Caki2 (cell line): ENCODE data around the gene STUM. TPM values are rescaled to one million over a fixed set of nuclear protein-coding genes. Genes with fewer than 3 reads are reported as not detected.

Experiments
- DNase-seq: peaks from one replicate; pipeline ENCODE4 v3.0.0-alpha.2; 2015; ENCODE audit warnings: low read depth
- in situ Hi-C: cut with HindIII; loops from 2 replicates; pipeline ENCODE4 v1.10.0; 2016; ENCODE audit warnings: low sequenced_read_pairs, low pct_unique_long_range_greater_than_20kb, mixed read lengths
- total RNA-seq: library from RNA; depleted of rRNA; stranded (reverse); fragments of >200 nt; shearing (Covaris generic); gene quantifications from 2 replicates; pipeline ENCODE4 v1.2.3, GENCODE V29; 2014; ENCODE audit warnings: low replicate concordance

The STUM gene
- total RNA-seq, 1 experiment from 2014 or later: not detected

- in situ Hi-C loops: no loop called here
- DNase-seq: no peak
Observed at GRCh38 chr1:226575436-226575720, 26.8 kb downstream of the STUM start.

DNA sequence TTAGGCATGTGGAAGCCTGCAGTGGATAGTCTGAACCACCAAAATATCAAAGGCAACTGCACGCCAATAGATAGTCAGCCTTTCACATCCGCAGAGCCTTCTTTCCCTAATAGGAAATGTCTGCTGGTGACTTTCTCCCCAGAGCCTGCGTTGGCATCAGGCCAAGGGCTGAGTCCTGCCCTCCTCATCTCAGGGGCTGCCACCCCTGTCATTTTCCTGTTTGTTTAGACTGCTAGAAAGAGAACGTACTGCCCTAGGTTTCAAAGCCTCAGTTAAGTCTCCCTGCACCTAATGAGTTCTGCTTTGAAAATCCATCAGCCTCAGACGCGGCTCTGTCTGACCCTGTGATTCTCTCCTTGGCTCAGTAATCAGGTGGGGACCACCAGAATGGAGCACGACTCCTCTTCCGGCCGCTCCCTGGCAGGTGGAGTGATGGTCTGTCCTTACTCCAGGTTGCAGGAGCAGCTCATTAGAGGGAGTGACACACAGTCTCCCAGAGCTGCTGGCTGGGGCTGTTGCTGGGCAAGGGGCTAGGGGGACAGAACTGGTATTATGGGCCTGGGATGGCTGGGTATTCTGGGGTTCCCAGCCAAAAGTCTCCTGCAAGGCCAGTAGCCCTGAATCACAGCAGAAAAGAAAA is 27.3 kb downstream of the STUM start:
- no peak for DNase-seq
- in situ Hi-C loops: no loop called here

DNA sequence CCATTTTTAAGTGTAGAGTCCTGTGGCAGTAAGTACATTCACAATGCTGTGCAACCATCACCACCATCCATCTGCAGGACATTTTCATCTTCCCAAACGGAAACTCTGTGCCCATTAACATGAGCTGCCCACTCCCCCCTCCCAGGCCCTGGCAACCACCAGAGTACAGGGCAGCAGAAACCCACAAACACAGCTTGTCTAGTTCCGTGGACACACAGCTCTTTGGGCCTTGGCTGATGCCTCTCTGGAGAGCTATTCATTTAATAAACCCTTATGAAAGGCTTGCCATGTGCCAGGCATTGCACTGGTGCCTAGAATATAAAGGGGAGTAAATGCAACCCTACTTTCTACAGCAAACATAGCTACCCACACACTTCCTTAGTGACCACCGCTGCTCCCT is 28.0 kb downstream of the STUM start:
- in situ Hi-C loops: no loop called here
- DNase-seq: no peak

DNA sequence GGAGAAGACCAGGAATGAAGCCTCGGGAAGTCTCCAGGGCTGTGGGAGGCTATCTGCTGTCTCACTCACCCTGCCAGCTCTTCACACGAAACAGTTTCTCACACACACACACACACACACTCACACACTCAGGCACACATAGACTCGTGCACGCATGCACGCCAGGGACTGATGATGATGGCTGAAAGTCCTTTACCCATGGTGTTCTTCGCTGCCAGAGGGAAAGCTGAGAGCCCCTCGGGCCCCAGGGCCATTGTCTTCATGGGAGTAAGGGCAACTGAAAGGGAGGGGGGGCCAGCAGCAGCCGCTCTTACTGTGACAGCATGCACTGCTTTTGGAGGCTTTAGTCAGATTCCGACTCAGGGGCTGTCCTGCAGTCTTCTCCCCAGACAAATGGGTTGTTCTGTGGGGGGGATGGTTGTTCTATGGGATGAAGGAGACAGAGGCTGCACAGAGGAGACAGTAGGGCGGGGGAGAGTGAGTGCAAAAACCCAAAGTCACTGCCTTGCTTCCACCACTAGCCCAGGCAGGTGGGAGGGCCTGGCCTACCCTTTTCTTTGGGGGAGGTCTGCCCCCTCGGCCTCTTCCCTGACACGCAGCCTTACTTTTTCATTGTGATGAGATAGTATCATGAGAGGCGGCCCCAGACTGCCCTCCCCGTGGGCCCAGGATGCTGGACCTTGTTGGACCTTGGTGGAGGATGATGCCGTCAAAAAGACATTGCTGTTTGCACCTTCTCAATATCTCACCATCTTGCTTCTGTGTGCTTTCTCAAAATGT is 29.0 kb downstream of the STUM start:
- in situ Hi-C loops: no loop called here
- no peak for DNase-seq

DNA sequence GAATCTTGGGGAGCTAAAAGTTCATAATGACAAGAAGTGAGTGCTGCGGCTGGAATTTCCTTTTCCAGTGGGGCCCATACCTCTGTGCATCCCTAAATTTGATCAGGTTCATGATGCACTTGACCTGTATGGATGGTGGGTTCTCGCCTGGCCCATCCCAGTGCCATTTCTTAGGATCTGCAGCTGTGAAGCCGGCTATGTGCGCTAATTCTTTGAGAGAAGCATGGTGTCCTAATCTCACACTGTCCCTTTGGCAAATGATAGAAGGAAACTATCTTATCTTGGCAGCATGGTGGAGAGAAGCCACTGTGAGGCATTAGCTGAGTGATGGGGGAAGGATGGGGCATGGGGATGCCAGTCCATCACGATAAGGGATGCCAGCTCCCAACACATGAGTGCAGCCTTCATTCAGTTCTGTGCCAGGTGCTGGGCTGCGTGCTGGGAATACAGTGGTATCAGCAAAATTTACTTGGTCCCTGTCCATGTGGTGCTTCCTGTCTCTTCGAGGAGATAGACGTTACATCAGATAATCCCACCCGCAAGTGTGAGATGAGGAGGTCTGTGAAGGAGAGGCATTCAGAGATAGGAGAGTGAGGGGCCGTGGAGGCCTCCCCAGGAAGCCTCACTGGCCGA is 30.5 kb downstream of the STUM start:
- DNase-seq: no peak
- in situ Hi-C loops: no loop called here

- DNase-seq: no peak
- in situ Hi-C loops: no loop called here
Observed at GRCh38 chr1:226579781-226580323, 31.3 kb downstream of the STUM start.

DNA sequence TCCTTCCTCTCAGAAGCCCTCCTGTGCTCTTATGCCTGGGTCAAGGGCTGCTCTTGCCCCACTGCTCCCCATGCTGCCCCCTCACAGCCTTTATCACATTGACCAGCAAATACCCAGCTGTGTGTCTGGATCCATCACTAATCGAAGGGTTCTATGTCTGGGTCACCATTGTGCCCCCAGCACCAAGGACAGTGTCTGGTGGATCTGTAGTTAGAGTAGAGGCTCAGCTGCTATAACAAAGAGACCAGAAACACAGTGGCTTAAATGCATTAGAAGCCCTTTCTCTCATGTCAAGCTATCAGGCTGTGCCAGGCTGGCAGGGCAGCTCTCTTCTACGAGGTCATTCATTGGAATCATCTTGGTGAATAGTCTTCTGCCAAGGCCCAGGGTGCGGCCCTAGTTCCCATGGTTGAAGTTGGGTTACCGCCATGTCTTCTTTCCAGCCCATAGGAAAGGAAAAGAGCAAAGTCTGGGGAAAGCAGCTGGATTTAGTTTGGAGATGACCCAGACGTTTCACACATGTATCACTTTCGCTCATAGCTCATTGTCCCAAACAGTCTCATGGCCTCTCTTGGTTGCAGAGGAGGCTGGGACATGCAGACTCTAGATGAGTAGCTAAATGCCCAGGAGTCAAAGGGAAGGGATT is 32.2 kb downstream of the STUM start:
- DNase-seq: no peak
- in situ Hi-C loops: no loop called here

DNA sequence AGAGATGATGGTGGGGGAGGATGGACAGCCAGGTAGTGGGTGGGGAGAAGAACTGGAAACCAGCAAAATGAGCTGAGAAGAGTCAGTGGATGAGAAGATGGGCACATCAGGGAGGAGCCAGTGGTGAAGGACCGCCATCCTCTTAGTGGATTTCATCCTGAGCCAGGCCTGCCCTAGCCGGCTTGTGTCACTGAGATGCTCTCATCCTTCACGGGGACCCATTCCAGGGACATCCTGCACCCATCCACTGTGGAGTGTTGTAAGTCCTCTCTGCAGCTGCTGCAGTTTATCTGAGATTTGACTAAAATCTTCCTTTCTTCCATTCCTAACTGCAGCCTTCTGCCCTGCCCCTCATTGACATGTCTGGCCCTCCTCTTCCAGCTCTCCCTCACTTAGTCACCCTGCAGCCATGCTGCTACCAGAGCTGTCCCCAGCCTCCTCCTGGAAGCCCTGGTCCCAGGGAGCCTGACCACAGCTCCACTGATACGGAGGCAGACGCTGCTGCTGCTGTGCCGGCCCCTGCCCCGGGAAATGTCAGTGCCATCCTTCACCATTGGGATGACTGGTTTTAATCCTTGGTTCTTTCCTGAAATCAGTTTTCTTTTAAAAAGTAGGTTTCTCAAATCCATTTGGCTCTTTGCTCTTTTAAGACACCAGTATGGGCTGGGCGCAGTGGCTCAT is 33.2 kb downstream of the STUM start:
- in situ Hi-C loops: no loop called here
- DNase-seq: no peak

DNA sequence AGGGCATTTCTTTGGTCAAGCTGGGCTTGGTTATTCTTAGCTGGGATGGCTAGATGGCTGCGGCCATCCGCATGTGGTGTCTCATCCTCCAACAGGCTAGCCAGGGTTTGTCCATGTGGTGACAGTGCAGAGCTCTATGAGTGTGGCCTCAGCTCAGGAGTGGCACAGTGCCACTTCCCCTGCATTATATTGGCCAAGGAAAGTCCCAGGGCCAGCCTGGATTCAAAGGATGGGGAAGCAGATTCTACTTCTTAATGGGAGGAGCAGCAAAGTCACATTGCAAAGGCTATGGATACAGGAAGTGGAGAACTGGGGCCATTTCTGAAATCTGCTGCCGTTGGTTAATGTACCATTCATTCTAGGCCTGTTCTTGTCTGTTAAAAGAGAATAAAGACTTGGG is 34.4 kb downstream of the STUM start:
- DNase-seq: no peak
- in situ Hi-C loops: no loop called here

DNA sequence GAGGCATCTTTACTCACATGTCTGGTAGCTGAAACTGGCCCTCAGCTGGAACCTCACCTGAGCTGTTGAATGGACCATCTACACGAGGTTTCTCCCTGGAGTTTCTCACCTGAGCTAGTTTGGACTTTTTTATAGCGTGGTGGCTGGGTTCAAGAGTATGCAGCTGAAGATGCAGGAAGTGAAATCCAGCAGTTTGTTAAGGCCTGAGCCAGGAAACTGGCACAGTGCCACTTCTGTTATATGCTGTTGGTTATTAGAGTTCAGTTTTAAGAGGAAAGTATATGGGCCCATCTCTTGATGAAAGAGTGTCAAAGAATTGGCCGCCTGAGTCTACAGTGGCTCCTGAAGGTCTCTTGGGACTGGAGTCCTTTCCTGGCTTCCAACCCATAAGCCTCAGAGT is 35.6 kb downstream of the STUM start:
- in situ Hi-C loops: no loop called here
- no peak for DNase-seq

GRCh38 chr1:226586116-226586515 is 37.6 kb downstream of the STUM start:
- no peak for DNase-seq
- in situ Hi-C loops: no loop called here

GRCh38 chr1:226586650-226587422 is 38.3 kb downstream of the STUM start:
- peak; percentile 33 for DNase-seq
- in situ Hi-C loops: no loop called here

DNA sequence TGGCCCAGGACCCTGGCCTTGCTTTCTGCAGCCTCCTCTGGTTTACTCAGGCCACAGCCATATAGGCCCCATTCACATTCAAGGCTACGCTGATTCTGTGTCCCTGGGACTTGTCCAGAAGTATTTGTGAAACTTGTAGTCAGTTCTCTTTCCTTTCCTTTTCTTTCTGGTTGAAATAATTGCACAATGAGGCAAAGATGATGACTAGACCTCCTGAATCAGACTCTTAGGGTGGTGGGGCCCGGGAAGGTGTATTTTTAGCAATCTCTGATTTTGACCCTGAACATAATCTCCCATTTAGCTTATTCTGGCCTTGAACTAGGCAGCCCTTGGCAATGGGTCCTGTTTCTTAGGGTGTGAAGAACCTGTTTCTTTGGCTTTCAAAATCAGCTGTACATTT is 39.9 kb downstream of the STUM start:
- in situ Hi-C loops: no loop called here
- DNase-seq: no peak

DNA sequence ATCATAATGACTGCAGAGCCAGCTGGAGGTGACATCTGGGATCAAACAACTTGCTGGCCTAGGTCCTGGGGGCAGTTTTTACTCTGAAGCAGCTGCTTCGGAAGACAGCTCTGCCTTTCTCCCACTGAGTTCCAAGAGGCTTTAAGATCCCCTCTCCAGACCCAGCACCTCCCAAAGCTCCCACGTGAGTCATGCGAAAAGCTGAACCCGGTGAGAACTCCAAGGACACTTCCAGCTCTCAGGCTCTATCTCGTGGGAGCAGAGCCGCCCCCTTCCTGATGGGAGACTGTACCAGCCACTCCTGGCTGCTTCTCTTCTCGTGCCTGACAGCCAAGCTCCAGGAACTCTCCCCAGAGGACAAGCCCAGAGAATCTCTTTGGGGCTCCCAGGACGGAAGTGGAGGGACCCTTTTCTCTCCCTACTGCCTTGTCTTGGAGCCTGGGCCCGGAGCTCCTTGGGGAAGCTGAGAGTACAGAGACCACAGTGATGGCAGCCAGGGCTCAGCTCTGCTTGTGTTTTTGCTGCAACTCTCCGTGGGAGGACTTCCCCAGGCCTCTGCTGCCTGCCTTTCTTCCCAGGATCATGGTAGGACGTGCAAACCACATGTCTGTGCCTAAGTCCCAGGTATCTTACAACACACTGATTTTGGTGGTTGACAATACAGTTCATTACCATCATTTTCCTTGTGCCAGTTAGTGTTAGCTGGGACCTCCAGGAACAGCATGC is 40.6 kb downstream of the STUM start:
- in situ Hi-C loops: no loop called here
- DNase-seq: no peak

DNA sequence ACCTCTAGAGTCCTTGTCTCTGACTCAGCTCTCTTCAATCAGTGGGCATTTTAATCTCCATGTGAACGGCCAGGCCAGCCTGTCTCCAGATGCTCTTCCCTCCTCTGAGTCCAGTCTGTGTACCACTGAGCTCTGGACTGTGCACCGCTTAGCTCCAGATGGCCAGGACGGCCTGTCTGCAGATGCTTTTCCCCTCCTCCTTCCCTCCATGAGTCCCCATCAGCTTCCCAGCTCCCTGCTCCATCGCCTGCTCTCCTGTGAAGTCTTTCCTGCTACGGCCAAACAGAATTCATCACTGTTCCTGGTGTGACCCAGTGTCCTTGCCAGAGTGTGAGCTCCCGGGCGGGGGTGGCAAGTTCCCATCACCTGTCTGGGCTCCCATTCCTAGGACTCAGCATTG is 42.0 kb downstream of the STUM start:
- in situ Hi-C loops: no loop called here
- DNase-seq: no peak

- in situ Hi-C loops: no loop called here
- no peak for DNase-seq
Observed at GRCh38 chr1:226593541-226593940, 45.0 kb downstream of the STUM start.

- DNase-seq: no peak
- in situ Hi-C loops: no loop called here
Observed at GRCh38 chr1:226596531-226597165, 48.1 kb downstream of the STUM start.
